Measurements from ENCODE around the gene NRARP. TPM values are rescaled to one million over a fixed set of nuclear protein-coding genes. Genes with fewer than 3 reads are reported as not detected.

NRARP gene
- total and polyA plus RNA-seq, 4 donors, result 0.48 to 1.3 (median 0.93) TPM; not detected in 1

- H3K9ac ChIP-seq (ENCODE audit: low read depth in 1 of 2, low read length in 2 of 2), result no peak overlapping the region
- no peak overlapping the region for H3K4me3 ChIP-seq (ENCODE audit: low read depth in 1 of 3, low read length in 3 of 3)
- H3K27ac ChIP-seq (ENCODE audit: low read depth in 1 of 2, low read length in 2 of 2), result no peak overlapping the region
- WGBS, result 67% methylated on average over 3 of the region's 3 CpGs
- peaks cover 12 to 59% (median 29%) of the 10 kb centered on the region in 4 donors for H3K4me1 ChIP-seq (ENCODE audit: control insufficient read depth in 4 of 4, insufficient read depth in 4 of 4, low read length in 3 of 4)
- H3K36me3 ChIP-seq (ENCODE audit: control insufficient read depth in 4 of 4, insufficient read depth in 3 of 4, low read depth in 1 of 4, low read length in 3 of 4), result peaks cover 0 to 14% (median 4%) of the 10 kb centered on the region in 4 donors
- DNase-seq (ENCODE audit: low spot score), result no peak
- no peaks in the 10 kb centered on the region for H3K27me3 ChIP-seq (ENCODE audit: control insufficient read depth in 4 of 4, insufficient read depth in 4 of 4, low read length in 3 of 4)
- no peak for TF ChIP-seq RAD21 (IDR thresholded peaks at IDR 0.05)
- TF ChIP-seq NR2F2 (IDR thresholded peaks at IDR 0.05), result no peak
- TF ChIP-seq MAX (IDR thresholded peaks at IDR 0.05), result no peak
- TF ChIP-seq ZBTB33 (IDR thresholded peaks at IDR 0.05), result no peak
- no peak for TF ChIP-seq HNF4A (conservative IDR thresholded peaks at IDR 0.05)
- no peak for TF ChIP-seq SP1 (IDR thresholded peaks at IDR 0.05)
- no peak for TF ChIP-seq FOXA1 (IDR thresholded peaks at IDR 0.05)
- TF ChIP-seq CTCF (IDR thresholded peaks at IDR 0.05; ENCODE audit: low read depth, low read length, missing input control), result no peak
- no peak for TF ChIP-seq TAF1 (conservative IDR thresholded peaks at IDR 0.05)
- TF ChIP-seq EGR1 (IDR thresholded peaks at IDR 0.05; ENCODE audit: low read depth in 2 of 2), result no peak
- TF ChIP-seq ATF3 (IDR thresholded peaks at IDR 0.05), result no peak
- TF ChIP-seq GABPA (IDR thresholded peaks at IDR 0.05 in 1 of 2, conservative IDR thresholded peaks at IDR 0.05 in 1 of 2), result no peak
- TF ChIP-seq HNF4G (IDR thresholded peaks at IDR 0.05), result no peak
- no peak for TF ChIP-seq FOXA2 (IDR thresholded peaks at IDR 0.05)
- no peak for TF ChIP-seq YY1 (IDR thresholded peaks at IDR 0.05)
- TF ChIP-seq RXRA (IDR thresholded peaks at IDR 0.05), result no peak
- no peak for TF ChIP-seq JUND (IDR thresholded peaks at IDR 0.05)
- no peaks in the 10 kb centered on the region for H3K9me3 ChIP-seq (ENCODE audit: control insufficient read depth in 4 of 4, low read length in 3 of 4)
Observed at GRCh38 chr9:137271696-137272076, 30.4 kb downstream of the NRARP start.

- WGBS, result 91% methylated on average over 32 of the region's 32 CpGs
- peaks cover 9 to 53% (median 26%) of the 10 kb centered on the region in 4 donors for H3K4me1 ChIP-seq (ENCODE audit: control insufficient read depth in 4 of 4, insufficient read depth in 4 of 4, low read length in 3 of 4)
- H3K9me3 ChIP-seq (ENCODE audit: control insufficient read depth in 4 of 4, low read length in 3 of 4), result no peaks in the 10 kb centered on the region
- no peaks in the 10 kb centered on the region for H3K27me3 ChIP-seq (ENCODE audit: control insufficient read depth in 4 of 4, insufficient read depth in 4 of 4, low read length in 3 of 4)
- H3K27ac ChIP-seq (ENCODE audit: low read depth in 1 of 2, low read length in 2 of 2), result no peak overlapping the region
- TF ChIP-seq RXRA (IDR thresholded peaks at IDR 0.05) (no peak), NR2F2 (IDR thresholded peaks at IDR 0.05) (no peak), HNF4A (conservative IDR thresholded peaks at IDR 0.05) (no peak), FOXA1 (IDR thresholded peaks at IDR 0.05) (no peak), GABPA (IDR thresholded peaks at IDR 0.05 in 1 of 2, conservative IDR thresholded peaks at IDR 0.05 in 1 of 2) (no peak)
- no peak overlapping the region for H3K4me3 ChIP-seq (ENCODE audit: low read depth in 1 of 3, low read length in 3 of 3)
- no peak overlapping the region for H3K9ac ChIP-seq (ENCODE audit: low read depth in 1 of 2, low read length in 2 of 2)
- DNase-seq (ENCODE audit: low spot score), result no peak
- peaks cover 0 to 14% (median 5%) of the 10 kb centered on the region in 4 donors for H3K36me3 ChIP-seq (ENCODE audit: control insufficient read depth in 4 of 4, insufficient read depth in 3 of 4, low read depth in 1 of 4, low read length in 3 of 4)
Observed at GRCh38 chr9:137270929-137271695, 31.0 kb downstream of the NRARP start.

Data from liver (tissue), 9 donors.